HG02981 (cell line): ENCODE results near the gene EDN3.

Experiments
- ATAC-seq: cut with Tn5 transposase; IDR thresholded peaks from one replicate; pipeline ENCODE4 v1.9.1; 2021; ENCODE audit warnings: mild to moderate bottlenecking, moderate library complexity; ENCODE audit not compliant: unreplicated experiment

EDN3 gene, protein sequence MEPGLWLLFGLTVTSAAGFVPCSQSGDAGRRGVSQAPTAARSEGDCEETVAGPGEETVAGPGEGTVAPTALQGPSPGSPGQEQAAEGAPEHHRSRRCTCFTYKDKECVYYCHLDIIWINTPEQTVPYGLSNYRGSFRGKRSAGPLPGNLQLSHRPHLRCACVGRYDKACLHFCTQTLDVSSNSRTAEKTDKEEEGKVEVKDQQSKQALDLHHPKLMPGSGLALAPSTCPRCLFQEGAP

DNA sequence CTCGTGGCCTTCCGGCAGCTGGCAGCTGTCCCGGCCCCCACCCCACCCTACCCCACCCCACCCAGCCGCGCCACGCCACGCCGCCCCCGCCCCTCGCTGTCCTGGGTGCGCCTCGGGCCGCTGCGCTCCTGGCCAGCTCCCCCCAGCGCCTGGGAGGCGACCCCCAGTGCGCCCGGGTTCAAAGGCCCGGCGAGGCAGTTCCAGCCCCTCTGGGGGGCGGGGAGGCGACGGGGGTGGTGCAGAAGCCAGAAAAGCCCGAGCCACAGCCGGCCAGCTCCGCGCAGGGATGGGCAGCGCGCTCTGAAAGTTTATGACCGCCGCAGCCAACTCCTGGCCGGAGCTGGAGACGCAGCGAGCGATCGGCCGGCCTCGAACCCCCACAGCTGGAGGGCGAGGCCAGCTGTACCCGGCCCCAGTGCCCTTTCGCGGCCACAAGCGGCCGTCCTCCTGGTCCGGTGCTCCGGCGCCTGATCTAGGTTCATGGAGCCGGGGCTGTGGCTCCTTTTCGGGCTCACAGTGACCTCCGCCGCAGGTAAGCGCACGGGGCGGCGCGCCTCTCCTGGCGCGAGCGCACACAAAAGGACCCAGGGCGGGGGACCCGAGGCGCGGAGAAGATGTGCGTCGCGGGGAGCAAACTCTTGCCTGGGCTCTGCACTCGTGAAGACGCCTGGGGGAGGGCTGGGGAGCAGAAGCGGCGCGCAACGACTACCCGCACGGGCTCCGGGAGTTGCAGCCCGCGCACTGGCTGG, at the start of gene EDN3:
TSS of gene EDN3 (plus strand) at position 279 of the 749 bp plus-strand sequence. CDS start at position 481, 202 bp downstream.
- ATAC-seq = no peak

- no peak for ATAC-seq
These were observed 47.1 kb upstream of the EDN3 start for GRCh38 chr20:59253325-59253724.

GRCh38 chr20:59253779-59254319, 46.6 kb upstream of the EDN3 start:
- no peak for ATAC-seq

DNA sequence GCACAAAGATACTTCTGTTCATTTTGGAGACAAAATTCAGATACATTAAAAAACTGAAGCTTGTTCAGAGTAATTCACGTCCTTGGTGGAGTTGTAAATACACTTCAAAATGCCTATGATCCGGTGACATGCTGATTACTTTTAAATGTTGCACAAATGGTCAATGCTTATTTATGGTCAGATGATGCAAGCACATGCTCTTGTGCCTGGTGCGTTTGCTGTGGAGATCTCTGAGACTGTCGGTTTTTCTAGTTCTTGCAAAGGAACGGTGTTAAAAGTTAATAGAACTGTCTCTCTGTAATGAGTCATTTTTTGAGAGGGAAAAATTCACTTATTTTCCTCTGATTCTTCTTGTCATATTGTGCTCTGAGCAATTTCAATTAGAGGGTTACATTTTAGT, 45.2 kb upstream of the EDN3 start:
- ATAC-seq = no peak

GRCh38 chr20:59258221-59258621, 42.2 kb upstream of the EDN3 start:
- ATAC-seq = no peak

DNA sequence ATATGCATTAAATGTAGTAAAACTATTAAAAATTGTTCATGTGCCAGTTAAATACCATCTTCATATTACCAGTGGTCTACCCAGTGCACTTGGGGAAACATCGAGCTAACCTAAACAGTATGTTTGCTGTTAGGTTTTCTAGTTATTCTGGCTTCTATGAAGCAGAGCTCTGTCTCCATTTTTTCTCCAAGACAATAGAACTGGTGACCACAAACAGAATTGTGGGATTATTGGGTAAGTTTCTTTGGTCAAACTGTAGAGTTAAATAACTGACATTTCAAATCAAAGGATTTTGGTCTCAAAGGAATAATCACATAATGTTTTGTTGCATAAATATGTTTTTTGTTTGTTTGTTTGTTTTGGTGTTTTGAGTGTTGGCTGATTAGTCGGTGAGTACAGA, 40.5 kb upstream of the EDN3 start:
- no peak for ATAC-seq

DNA sequence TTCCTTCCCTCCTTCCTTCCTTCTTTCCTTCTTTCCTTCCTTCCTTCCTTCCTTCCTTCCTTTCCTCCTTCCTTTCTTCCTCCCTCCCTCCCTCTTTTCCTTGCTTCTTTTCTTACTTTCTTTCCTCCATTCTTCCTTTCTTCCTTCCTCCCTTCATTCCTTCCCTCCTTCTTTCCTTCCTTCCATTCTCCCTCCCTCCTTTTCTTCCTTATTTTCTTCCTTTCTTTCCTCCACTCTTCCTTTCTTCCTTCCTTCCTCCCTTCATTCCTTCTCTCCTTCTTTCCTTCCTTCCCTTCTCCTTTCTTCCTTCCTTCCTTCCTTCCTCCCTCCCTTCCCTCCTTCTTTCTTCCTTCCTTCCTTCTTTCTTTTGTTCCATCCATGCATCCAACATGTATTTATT, 35.1 kb upstream of the EDN3 start:
- no peak for ATAC-seq

DNA sequence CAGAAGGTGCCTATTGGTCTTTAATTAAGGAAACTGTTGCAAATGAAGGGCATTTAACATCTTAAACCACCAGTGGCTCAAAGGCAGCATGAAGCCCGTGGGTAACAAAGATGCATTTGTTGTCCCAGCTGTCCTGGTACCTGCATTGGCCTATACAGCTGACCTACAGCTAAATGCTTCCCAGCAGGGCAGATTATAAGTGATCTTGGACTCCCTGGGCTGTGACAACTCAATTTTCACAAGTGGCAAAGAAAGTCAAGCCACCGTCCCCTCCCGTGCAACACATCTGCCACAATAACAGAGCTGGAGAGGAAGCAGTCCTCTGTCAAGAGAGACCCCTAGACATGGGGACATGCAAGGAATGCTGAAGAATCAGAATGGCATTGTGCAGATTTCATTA, 31.5 kb upstream of the EDN3 start:
- no peak for ATAC-seq

- ATAC-seq = no peak
These were observed 30.9 kb upstream of the EDN3 start for GRCh38 chr20:59269411-59270025.

GRCh38 chr20:59270380-59270779, 30.0 kb upstream of the EDN3 start:
- no peak for ATAC-seq

DNA sequence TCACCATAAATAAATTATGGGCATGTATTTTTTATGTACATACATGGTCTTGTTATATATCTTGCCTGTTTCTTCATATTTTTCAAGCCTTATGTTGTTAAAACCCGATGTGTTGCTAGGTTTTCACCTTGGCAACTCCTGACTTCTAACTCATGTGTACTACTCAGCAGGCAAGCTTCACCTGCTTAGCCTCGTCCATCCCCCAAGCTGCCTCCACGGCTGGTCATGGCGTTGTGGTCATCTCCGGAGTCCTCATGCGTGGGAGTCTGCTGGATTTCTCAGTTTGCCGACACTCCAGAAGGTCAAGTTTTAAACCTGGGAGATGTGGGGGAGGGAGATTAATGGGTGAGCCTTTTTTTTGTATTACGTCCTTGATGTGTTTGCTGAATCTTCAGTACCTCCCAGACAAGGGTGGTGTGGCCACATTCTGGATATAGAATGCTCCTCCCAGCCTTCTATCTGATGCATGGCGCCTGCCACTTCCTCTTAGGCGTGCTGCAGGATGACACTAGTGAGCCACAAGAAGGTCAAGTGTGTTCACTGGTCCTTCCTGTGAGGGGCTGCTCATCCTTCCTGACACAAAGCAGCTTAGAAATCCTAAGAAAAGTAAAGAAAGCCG, 26.6 kb upstream of the EDN3 start:
- ATAC-seq = no peak

DNA sequence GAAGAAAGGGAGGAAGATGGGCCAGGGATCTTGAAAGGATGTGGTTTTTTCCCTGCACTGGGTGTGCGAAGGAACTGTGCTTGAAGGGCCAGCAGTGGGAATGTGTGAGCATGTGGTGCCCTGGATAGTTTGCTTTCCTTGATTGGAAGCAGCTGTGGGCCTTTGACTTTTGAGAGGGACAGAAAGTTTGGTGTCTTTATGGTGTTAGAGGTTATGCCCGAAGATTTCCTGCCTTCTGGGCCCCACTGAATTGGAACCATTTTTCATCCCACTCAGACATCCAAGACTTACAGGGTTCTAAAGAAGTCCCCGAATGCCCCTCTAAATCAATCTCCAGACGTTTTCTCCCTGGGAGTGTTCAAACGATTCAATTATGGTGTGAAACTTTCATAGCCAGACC, 23.5 kb upstream of the EDN3 start:
- no peak for ATAC-seq

DNA sequence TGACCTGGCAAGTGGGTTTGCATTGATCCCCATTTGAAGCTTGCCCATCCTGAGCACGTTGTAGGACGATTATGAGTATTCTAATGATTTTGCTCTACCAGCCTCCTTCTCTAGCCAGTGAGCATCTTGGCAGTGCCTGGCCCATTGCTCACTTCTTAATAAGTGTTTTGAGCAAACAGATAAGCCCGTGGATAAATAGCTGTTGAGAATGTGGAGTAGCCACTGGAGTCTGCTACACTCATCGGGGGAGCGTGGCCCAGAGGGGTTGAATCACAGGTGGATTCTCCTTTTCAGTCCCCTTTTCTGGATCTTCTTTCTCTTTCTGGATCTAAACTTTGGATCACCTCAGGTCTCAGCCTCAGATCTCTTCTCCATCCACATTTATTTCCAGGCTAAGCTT, 15.9 kb upstream of the EDN3 start:
- ATAC-seq = no peak

- ATAC-seq = no peak
These were observed 10.4 kb upstream of the EDN3 start for GRCh38 chr20:59289994-59290393.

GRCh38 chr20:59291740-59292383, 8.5 kb upstream of the EDN3 start:
- ATAC-seq = no peak

GRCh38 chr20:59295531-59295930, 4.9 kb upstream of the EDN3 start:
- ATAC-seq = no peak

- ATAC-seq = no peak
These were observed 2.7 kb upstream of the EDN3 start for GRCh38 chr20:59297686-59298085.

DNA sequence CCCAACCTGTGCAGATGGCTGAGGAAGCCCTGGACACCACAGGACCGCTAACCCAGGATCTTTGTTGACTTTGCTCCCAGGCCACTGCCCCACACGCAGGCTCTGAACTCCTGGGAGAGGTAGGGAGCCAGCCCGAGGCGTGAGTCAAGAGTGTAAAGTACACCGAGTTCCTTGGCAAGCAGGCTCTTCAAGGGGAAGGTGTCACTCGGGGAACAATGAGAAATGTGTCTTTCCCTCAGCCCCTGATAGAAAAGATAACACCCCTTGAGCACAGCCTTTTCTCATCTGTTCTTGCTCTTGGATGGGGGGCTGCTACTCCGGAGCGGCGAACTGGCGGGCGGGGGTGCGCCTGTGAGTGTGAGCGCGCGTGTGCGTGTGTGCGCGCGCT, 472 bp upstream of the EDN3 start:
- no peak for ATAC-seq

DNA sequence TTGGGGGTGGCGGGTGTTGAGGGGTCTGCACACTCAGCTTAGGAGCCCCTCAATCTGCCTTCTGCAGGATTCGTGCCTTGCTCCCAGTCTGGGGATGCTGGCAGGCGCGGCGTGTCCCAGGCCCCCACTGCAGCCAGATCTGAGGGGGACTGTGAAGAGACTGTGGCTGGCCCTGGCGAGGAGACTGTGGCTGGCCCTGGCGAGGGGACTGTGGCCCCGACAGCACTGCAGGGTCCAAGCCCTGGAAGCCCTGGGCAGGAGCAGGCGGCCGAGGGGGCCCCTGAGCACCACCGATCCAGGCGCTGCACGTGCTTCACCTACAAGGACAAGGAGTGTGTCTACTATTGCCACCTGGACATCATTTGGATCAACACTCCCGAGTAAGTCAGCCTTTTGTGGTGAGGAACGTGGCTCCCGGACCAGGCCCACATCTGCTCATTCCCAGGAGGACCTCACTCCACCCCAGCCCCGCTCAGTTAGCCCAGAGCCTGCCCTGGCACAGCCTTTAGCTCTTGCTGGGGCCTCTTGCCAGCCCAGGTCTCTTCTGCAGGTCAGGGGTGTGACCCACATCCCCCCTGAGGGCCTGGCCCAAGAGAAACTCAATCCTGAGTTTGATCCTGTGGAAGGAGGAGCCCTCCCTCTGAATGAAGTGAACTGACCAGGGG, 1.1 kb downstream of the EDN3 start:
- ATAC-seq = no peak

GRCh38 chr20:59305908-59306655, 5.7 kb downstream of the EDN3 start:
- ATAC-seq = no peak
